GM23248 (cell line): ENCODE data around the gene PPCDC. TPM values are rescaled to one million over a fixed set of nuclear protein-coding genes. Genes with fewer than 3 reads are reported as not detected.

Experiments
- DNase-seq: peaks from one replicate; pipeline ENCODE4 v3.0.0-alpha.2; 2015
- H2AFZ ChIP-seq: fragments of 200-600 bp; sonication (generic); 2 replicates; pipeline ENCODE4 v1.6.1; 2016; ENCODE audit warnings: antibody characterized with exemption
- H3F3A ChIP-seq: fragments of 200-600 bp; sonication (generic); 2 replicates; pipeline ENCODE4 v1.6.1; 2016; ENCODE audit warnings: mild to moderate bottlenecking, antibody characterized with exemption, mixed run types; ENCODE audit not compliant: insufficient read depth
- H3K27ac ChIP-seq: fragments of 200-600 bp; sonication (generic); 2 replicates; pipeline ENCODE4 v1.5.1; 2016; ENCODE audit warnings: mild to moderate bottlenecking
- H3K27me3 ChIP-seq: fragments of 200-600 bp; sonication (generic); replicated peaks from 2 replicates; pipeline ENCODE4 v1.6.1; 2016; ENCODE audit warnings: mild to moderate bottlenecking; ENCODE audit not compliant: insufficient read depth
- H3K36me3 ChIP-seq: fragments of 200-600 bp; sonication (generic); 2 replicates; pipeline ENCODE4 v1.6.1; 2016; ENCODE audit warnings: low read depth, mild to moderate bottlenecking
- H3K4me1 ChIP-seq: fragments of 200-600 bp; sonication (generic); 2 replicates; pipeline ENCODE4 v1.6.1; 2016; ENCODE audit warnings: mild to moderate bottlenecking; ENCODE audit not compliant: insufficient read depth
- H3K4me2 ChIP-seq: fragments of 200-600 bp; sonication (generic); one replicate; pipeline ENCODE4 v1.6.1; 2016; ENCODE audit warnings: mild to moderate bottlenecking; ENCODE audit not compliant: unreplicated experiment
- H3K4me3 ChIP-seq: fragments of 200-600 bp; sonication (generic); 2 replicates; pipeline ENCODE4 v1.5.1; 2016; ENCODE audit warnings: mild to moderate bottlenecking
- H3K79me2 ChIP-seq: fragments of 200-600 bp; sonication (generic); 2 replicates; pipeline ENCODE4 v1.6.1; 2016; ENCODE audit warnings: mild to moderate bottlenecking; ENCODE audit not compliant: insufficient read depth
- H3K9ac ChIP-seq: fragments of 200-600 bp; sonication (generic); 2 replicates; pipeline ENCODE4 v1.6.1; 2016; ENCODE audit warnings: mild to moderate bottlenecking
- H3K9me2 ChIP-seq: fragments of 200-600 bp; sonication (generic); 2 replicates; pipeline ENCODE4 v1.6.1; 2016; ENCODE audit warnings: mixed run types, mild to moderate bottlenecking, moderate library complexity; ENCODE audit not compliant: insufficient read depth
- H3K9me3 ChIP-seq: fragments of 200-600 bp; sonication (generic); one replicate; pipeline ENCODE4 v1.6.1; 2017; ENCODE audit warnings: low read depth
- H4K20me1 ChIP-seq: fragments of 200-600 bp; sonication (generic); 2 replicates; pipeline ENCODE4 v1.6.0; 2016; ENCODE audit not compliant: insufficient read depth
- EZH2 ChIP-seq: fragments of 200-600 bp; sonication (generic); IDR thresholded peaks from 2 replicates; pipeline ENCODE4 v1.6.1; 2018; ENCODE audit warnings: antibody characterized with exemption, mild to moderate bottlenecking; ENCODE audit not compliant: insufficient read depth, poor library complexity, severe bottlenecking
- EZH2phosphoT487 ChIP-seq: fragments of 200-600 bp; sonication (generic); IDR thresholded peaks from 2 replicates; pipeline ENCODE4 v1.6.1; 2018; ENCODE audit warnings: antibody characterized with exemption, moderate library complexity, mild to moderate bottlenecking, low read depth; ENCODE audit not compliant: insufficient read depth
- WGBS, 2 experiments: methylation state at CpG; one replicate each; pipeline ENCODE4 v1.1.6; 2015 to 2017; ENCODE audit warnings: low lambda C conversion rate in 2 of 2, low coverage in 1 of 2; ENCODE audit errors: missing lambda C conversion rate in 2 of 2; 5-methylcytosine and 5-hydroxymethylcytosine counted together
- in situ Hi-C: fragments of 300-500 bp; cut with MboI; formaldehyde crosslinking; loops from 2 replicates; pipeline ENCODE4 v1.15.0; 2020
- polyA plus RNA-seq: library from polyadenylated mRNA; unstranded; fragments of >200 nt; fragmentation: Nextera tagmentation; extraction: Ambion mirVana; gene quantifications from 2 replicates; pipeline ENCODE4 v1.2.1, GENCODE V29; 2016
- total RNA-seq: library from RNA; depleted of rRNA; stranded (reverse); fragments of >200 nt; shearing (Covaris generic); gene quantifications from 2 replicates; pipeline ENCODE4 v1.2.3, GENCODE V29; 2014

The PPCDC gene
- total and polyA plus RNA-seq, 2 experiments from 2014 or later, result 9.0 to 20.0 TPM

DNA sequence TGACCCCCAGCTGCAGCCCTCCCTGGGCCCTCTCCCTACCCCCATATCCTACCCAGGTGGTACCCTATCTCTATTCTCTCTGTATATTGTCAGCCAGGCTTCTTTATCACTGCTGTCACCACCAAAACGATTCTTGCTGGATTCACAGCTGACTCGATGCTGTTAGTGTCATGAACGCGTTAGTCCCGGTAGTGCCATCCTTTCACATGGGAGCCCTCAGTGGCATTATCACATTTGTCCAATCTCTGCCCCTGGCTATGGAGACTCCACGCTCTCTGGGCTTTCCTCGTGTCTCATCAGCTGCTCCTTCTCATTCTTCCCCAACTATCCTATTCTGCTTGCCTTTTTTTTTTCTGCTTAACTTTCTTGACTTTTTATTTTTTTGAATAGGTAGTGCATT is 21.0 kb upstream of the PPCDC start:
- TF ChIP-seq EZH2phosphoT487 (no peak), EZH2 (no peak)
- in situ Hi-C loops, result no loop called here
- H3K79me2 ChIP-seq, result no peaks in the 10 kb centered on the region
- no peak overlapping the region for H3K4me2 ChIP-seq
- no peak overlapping the region for H3K27ac ChIP-seq
- no peaks in the 10 kb centered on the region for H4K20me1 ChIP-seq
- no peak overlapping the region for H2AFZ ChIP-seq
- WGBS, 2 experiments, result 33 to 38% methylated on average over 7 of the region's 7 CpGs
- no peaks in the 10 kb centered on the region for H3K36me3 ChIP-seq
- H3K9me3 ChIP-seq, result no peaks in the 10 kb centered on the region
- no peaks in the 10 kb centered on the region for H3K9me2 ChIP-seq
- no peaks in the 10 kb centered on the region for H3K4me1 ChIP-seq
- no peak for DNase-seq
- H3F3A ChIP-seq, result no peaks in the 10 kb centered on the region
- H3K27me3 ChIP-seq, result no peaks in the 10 kb centered on the region
- H3K9ac ChIP-seq, result no peak overlapping the region
- H3K4me3 ChIP-seq, result no peak overlapping the region

DNA sequence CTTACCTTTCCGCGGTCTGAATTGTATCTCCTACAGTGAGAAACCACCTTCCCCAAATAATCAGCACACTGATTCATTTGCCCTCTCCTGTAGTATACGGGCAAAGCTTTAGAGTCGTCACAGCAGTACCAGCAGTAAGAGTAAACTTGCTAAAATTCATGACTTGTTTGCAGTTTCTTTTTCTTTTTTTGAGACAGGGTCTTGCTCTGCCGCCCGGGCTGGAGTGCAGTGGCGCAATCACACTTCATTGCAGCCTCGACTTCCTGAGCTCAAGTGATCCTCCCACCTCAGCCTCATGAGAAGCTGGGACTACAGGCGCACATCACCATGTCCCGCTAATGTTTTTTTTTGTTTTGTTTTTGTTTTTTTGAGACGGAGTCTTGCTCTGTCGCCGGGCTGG is 16.2 kb upstream of the PPCDC start:
- WGBS, 2 experiments, result 85% methylated on average over 12 to 13 of the region's 13 CpGs
- Histone ChIP-seq H3K27ac (no peak overlapping the region), H3F3A (no peaks in the 10 kb centered on the region), H3K9ac (no peak overlapping the region), H2AFZ (no peak overlapping the region), H3K79me2 (no peaks in the 10 kb centered on the region), H3K9me3 (no peaks in the 10 kb centered on the region), H3K9me2 (no peaks in the 10 kb centered on the region), H3K4me2 (no peak overlapping the region), H4K20me1 (no peaks in the 10 kb centered on the region), H3K4me3 (no peak overlapping the region), H3K4me1 (no peaks in the 10 kb centered on the region), H3K36me3 (no peaks in the 10 kb centered on the region), H3K27me3 (no peaks in the 10 kb centered on the region)
- TF ChIP-seq EZH2phosphoT487 (no peak), EZH2 (no peak)
- no peak for DNase-seq
- in situ Hi-C loops, result no loop called here

GRCh38 chr15:75008221-75008625 is 15.2 kb upstream of the PPCDC start:
- H3K9me2 ChIP-seq, result no peaks in the 10 kb centered on the region
- H4K20me1 ChIP-seq, result no peaks in the 10 kb centered on the region
- H3K36me3 ChIP-seq, result no peaks in the 10 kb centered on the region
- H3K4me1 ChIP-seq, result no peaks in the 10 kb centered on the region
- no peaks in the 10 kb centered on the region for H3K9me3 ChIP-seq
- no peak overlapping the region for H2AFZ ChIP-seq
- in situ Hi-C loops, result no loop called here
- no peak overlapping the region for H3K27ac ChIP-seq
- no peaks in the 10 kb centered on the region; the same call in 1 of the 2 replicates for H3K27me3 ChIP-seq
- no peaks in the 10 kb centered on the region for H3K79me2 ChIP-seq
- no peak overlapping the region for H3K4me3 ChIP-seq
- WGBS, 2 experiments, result 92 to 94% methylated on average over 5 of the region's 5 CpGs
- TF ChIP-seq EZH2, result no peak
- no peak for TF ChIP-seq EZH2phosphoT487
- no peak for DNase-seq
- H3F3A ChIP-seq, result no peaks in the 10 kb centered on the region
- H3K4me2 ChIP-seq, result no peak overlapping the region
- H3K9ac ChIP-seq, result no peak overlapping the region

DNA sequence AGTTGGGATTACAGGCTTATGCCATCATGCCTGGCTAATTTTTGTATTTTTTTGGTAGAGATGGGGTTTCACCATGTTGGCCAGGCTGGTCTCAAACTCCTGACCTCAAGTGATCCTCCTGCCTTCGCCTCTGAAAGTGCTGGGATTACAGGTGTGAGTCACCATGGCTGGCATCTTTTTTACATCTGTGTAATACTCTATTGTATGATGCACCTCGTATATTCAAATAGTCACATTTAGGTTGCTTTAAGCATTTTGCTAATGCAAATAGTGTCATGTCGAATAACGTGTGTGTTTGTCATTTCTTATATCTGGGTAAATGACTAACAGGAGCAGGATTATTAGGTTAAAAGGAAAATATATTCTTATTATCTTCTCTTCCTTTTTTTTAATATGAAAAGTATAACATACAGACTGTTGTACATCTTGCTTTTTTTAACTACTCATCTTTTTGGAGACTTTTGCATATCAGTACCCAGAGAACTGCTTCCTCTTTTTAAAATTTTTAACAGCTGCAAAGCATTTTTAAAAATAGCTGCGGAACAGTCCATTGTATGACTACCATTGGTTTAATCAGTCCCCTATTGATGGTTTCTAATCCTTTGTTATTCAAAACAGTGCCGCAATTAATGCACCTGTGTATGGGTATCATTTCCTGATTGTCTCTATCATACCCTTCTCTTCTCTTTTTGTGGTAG is 14.6 kb upstream of the PPCDC start:
- H3K27me3 ChIP-seq, result no peaks in the 10 kb centered on the region; the same call in 1 of the 2 replicates
- H3K9me3 ChIP-seq, result no peaks in the 10 kb centered on the region
- H3F3A ChIP-seq, result no peaks in the 10 kb centered on the region
- no peak overlapping the region for H3K4me3 ChIP-seq
- DNase-seq, result no peak
- WGBS, 2 experiments, result 46 to 47% methylated on average over 6 of the region's 6 CpGs
- in situ Hi-C loops, result no loop called here
- no peaks in the 10 kb centered on the region for H3K4me1 ChIP-seq
- H3K4me2 ChIP-seq, result no peak overlapping the region
- H3K36me3 ChIP-seq, result no peaks in the 10 kb centered on the region
- TF ChIP-seq EZH2phosphoT487, result no peak
- no peak for TF ChIP-seq EZH2
- H3K79me2 ChIP-seq, result no peaks in the 10 kb centered on the region
- no peaks in the 10 kb centered on the region for H3K9me2 ChIP-seq
- H3K27ac ChIP-seq, result no peak overlapping the region
- no peaks in the 10 kb centered on the region for H4K20me1 ChIP-seq
- H3K9ac ChIP-seq, result no peak overlapping the region
- no peak overlapping the region for H2AFZ ChIP-seq

GRCh38 chr15:75016431-75016830 is 7.0 kb upstream of the PPCDC start:
- in situ Hi-C loops, result no loop called here

More at GRCh38 chr15:75016431-75016830, 7.0 kb upstream of the PPCDC start:
- H3K4me3 ChIP-seq, result no peak overlapping the region
- no peaks in the 10 kb centered on the region for H3K9me2 ChIP-seq
- no peaks in the 10 kb centered on the region; the same call in 1 of the 2 replicates for H3K27me3 ChIP-seq
- no peak overlapping the region for H2AFZ ChIP-seq
- H3K4me1 ChIP-seq, result no peaks in the 10 kb centered on the region
- WGBS, 2 experiments, result 84% methylated on average over 15 of the region's 15 CpGs
- H3F3A ChIP-seq, result no peaks in the 10 kb centered on the region
- H4K20me1 ChIP-seq, result no peaks in the 10 kb centered on the region
- no peak overlapping the region for H3K4me2 ChIP-seq
- no peaks in the 10 kb centered on the region for H3K79me2 ChIP-seq
- no peak for DNase-seq
- H3K9me3 ChIP-seq, result no peaks in the 10 kb centered on the region
- H3K9ac ChIP-seq, result no peak overlapping the region
- H3K36me3 ChIP-seq, result no peaks in the 10 kb centered on the region
- TF ChIP-seq EZH2phosphoT487 (no peak), EZH2 (no peak)
- no peak overlapping the region for H3K27ac ChIP-seq
